ENCODE measurements around the gene FIGN.

The FIGN gene

DNA sequence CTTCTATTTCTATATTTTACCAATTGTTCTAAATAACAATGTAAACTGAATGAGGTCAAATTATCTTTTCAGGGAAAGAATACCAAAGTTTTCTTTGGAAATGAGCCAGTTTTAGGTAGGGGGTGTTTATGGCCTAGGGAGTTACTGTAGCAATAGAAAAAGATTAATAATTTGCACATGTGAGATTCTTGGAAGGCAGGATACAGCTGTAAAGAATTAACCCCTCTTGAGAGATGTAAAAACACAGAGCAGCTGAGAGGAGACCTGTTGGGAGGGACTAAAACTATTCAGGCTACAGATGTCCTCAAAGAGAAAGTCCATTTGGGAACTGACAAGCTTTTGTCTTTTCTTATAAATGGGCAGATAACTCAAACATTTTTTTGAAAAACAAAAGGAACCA is 182.2 kb downstream of the FIGN start:
- DNase-seq: no peak

DNA sequence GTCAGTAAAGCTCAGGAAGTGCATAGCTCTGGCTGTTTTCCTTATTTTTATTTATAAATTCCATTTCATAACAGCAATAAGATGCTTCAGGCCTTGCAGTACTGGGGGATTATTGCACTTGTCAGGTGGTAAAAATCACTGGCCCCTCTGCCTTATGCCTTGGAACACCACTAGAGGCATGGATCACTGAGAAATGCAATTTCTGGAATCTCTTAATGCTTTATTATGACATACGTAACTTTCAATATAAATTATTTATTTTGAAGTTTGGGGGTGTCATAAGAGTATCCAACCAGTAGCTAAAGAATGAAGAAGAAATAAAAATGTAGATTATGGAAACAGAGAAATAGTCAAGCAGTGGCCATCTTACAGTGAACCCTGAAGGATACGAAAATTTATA is 183.1 kb downstream of the FIGN start:
- no peak for DNase-seq

DNA sequence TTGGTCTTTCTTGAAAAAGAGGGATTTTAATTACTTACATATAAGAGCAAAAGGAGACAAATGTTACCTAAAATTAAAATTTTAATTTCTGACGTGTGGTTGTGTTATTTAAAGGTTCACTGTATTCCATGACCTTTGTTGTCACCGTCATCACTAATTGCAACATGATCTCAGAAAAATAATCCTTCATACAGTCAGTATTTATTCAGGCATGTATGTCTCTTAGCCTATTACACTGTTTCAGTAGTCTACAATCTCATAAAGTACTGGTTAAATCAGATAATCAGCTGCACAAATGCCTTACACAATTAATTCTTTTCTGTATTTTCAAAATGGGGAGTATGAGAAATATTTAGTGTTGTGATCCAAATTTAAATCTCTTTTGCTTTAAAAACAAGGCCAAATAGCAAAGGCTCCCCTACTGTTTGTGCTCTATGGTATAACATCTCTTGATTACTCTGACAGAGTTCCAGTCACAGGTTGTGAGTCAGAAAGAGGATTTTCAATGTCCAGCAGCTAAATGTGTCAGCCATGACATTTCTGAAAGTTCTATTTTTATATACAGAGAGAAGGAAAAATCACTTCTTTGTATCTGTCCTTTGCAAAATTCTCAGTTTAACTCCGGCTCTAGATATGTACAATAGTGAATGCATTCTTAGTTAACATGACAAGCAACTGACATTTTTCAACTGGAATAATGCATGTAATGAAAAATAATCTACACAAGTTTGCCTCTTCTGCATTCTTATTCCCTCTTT is 184.0 kb downstream of the FIGN start:
- no peak for DNase-seq

DNA sequence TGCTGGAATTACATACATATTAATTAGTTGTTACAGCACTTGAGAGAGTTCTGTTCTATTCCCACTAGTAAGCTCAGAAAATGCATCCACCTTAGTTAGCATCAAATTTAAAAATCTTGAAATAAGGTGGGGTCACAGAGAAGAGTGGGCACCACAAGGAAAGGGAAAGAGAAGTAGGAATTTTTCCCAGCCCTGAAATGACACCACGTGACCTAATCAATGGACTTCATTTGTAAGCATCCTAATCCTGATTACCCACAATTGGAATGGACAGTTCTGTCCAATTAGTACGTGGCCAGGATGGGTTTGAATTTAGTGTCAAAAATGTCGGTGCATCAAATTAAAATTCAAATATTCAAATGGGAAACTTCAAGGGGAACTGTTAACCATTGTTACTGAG is 186.8 kb downstream of the FIGN start:
- DNase-seq: no peak
